AG04450 (cell line): Measurements from ENCODE around the gene KIF26B. TPM values are rescaled to one million over a fixed set of nuclear protein-coding genes. Genes with fewer than 3 reads are reported as not detected.

Experiments
- CTCF ChIA-PET: fragments of 300-600, 350-600 bp; formaldehyde crosslinking; extraction: SDS; loops from one replicate; lab custom pipeline; 2022; ENCODE audit warnings: antibody characterized with exemption, inconsistent platforms; lab: Charles Lee
- POLR2A ChIA-PET: fragments of 350-600 bp; formaldehyde crosslinking; extraction: SDS; loops from one replicate; lab custom pipeline; 2021; ENCODE audit warnings: antibody characterized with exemption, inconsistent platforms; lab: Yijun Ruan, JAX
- DNase-seq: peaks from one replicate; pipeline ENCODE4 v3.0.0-alpha.2; 2011; ENCODE audit warnings: low read depth, low spot score
- H3K27ac ChIP-seq: one replicate; pipeline ENCODE4 v1.5.1; 2012; ENCODE audit warnings: low read depth, low read length, control low read depth
- H3K27me3 ChIP-seq: one replicate; pipeline ENCODE4 v1.6.0; 2012; ENCODE audit warnings: low read length; ENCODE audit not compliant: control insufficient read depth, insufficient read depth
- H3K4me3 ChIP-seq: 2 replicates; pipeline ENCODE4 v1.5.1; 2011; ENCODE audit warnings: mild to moderate bottlenecking, low read depth, low read length, control low read depth
- H3K9me3 ChIP-seq: 2 replicates; pipeline ENCODE4 v1.5.1; 2012; ENCODE audit warnings: low read length; ENCODE audit not compliant: control insufficient read depth, insufficient read depth
- polyA plus RNA-seq: library from polyadenylated mRNA; depleted of rRNA; stranded (reverse); fragments of >200 nt; gene quantifications from 2 replicates; pipeline ENCODE4 v1.2.3, GENCODE V29; 2011
- TF ChIP-seq, protein P1 (sequence below): IDR thresholded peaks from 2 replicates; pipeline ENCODE4 v1.5.1; 2011; ENCODE audit warnings: low read depth, low read length, control low read depth, inconsistent platforms

Gene KIF26B
- polyA plus RNA-seq, 1 experiment = 2.4 TPM

DNA sequence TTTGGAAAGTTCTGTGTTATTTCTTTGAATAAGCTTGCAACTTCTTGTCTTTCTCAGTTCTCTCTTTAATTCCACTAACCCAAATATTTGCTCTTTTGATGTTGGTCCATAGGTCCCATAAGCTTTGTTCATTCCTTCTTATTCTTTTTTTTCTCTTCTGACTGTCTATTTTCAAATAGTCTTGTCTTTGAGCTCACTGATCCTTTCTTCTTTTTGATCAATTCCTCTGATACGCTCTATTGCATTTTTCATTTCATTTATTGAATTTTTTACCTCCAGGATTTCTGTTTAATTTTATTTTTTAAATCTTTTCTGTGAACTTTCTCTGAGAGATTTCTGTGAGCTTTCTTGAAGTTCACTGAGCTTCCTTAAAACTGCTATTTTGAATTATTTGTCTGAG lies 486.6 kb downstream of the KIF26B start:
- DNase-seq = no peak
- H3K4me3 ChIP-seq = no peak overlapping the region
- peaks cover 9% of the 10 kb centered on the region; the same call in 1 of the 2 replicates for H3K9me3 ChIP-seq
- H3K27me3 ChIP-seq = no peaks in the 10 kb centered on the region
- POLR2A ChIA-PET = no interaction called here
- H3K27ac ChIP-seq = no peak overlapping the region
- TF ChIP-seq, protein P1, sequence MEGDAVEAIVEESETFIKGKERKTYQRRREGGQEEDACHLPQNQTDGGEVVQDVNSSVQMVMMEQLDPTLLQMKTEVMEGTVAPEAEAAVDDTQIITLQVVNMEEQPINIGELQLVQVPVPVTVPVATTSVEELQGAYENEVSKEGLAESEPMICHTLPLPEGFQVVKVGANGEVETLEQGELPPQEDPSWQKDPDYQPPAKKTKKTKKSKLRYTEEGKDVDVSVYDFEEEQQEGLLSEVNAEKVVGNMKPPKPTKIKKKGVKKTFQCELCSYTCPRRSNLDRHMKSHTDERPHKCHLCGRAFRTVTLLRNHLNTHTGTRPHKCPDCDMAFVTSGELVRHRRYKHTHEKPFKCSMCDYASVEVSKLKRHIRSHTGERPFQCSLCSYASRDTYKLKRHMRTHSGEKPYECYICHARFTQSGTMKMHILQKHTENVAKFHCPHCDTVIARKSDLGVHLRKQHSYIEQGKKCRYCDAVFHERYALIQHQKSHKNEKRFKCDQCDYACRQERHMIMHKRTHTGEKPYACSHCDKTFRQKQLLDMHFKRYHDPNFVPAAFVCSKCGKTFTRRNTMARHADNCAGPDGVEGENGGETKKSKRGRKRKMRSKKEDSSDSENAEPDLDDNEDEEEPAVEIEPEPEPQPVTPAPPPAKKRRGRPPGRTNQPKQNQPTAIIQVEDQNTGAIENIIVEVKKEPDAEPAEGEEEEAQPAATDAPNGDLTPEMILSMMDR = no peak
- CTCF ChIA-PET = no interaction called here

DNA sequence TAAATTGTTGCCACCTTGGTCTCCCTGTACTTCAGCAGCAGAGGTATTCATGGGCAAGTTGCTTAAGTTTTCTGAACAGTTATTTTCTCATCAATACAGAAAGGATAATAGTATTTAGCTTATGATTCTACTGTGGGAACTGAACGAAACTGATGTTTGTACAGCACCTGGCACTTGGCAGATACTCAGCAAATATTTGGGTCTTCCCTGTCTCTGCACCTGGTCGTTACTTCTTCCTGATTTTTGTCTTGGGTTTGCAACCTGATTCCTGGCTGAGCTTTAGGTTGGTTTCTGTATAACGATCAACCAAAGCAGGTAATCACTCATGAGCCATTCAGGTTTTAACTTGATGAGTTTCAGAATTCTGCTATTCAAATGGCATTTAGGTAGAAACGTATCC lies 490.6 kb downstream of the KIF26B start:
- Histone ChIP-seq H3K4me3 (no peak overlapping the region), H3K9me3 (peaks cover 9% of the 10 kb centered on the region; the same call in 1 of the 2 replicates), H3K27ac (no peak overlapping the region), H3K27me3 (no peaks in the 10 kb centered on the region)
- TF ChIP-seq, protein P1 = no peak
- CTCF ChIA-PET = interaction anchor here (0.7 kb wide), 1 partner anchor 359 kb away, joined by 3 read pairs; no protein-coding TSS in a partner anchor
- DNase-seq = no peak
- POLR2A ChIA-PET = no interaction called here

DNA sequence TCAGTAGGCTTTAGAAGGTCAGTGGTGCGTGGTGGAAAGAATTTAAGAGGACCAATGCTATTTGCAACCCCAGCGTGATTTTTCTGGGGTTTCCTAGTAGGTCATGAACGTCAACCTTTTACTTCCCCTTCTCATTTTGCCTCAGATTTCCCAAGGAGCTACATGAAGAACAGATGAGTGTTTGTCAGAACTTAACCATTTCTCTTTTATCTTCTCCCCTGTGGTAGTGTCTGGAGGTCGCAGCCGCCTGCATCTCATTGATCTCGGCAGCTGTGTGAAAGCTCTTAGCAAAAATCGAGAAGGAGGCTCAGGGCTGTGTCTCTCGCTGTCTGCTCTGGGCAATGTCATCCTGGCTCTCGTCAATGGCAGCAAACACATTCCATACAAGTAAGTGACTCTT lies 491.1 kb downstream of the KIF26B start:
- POLR2A ChIA-PET = no interaction called here
- H3K27ac ChIP-seq = no peak overlapping the region

DNA sequence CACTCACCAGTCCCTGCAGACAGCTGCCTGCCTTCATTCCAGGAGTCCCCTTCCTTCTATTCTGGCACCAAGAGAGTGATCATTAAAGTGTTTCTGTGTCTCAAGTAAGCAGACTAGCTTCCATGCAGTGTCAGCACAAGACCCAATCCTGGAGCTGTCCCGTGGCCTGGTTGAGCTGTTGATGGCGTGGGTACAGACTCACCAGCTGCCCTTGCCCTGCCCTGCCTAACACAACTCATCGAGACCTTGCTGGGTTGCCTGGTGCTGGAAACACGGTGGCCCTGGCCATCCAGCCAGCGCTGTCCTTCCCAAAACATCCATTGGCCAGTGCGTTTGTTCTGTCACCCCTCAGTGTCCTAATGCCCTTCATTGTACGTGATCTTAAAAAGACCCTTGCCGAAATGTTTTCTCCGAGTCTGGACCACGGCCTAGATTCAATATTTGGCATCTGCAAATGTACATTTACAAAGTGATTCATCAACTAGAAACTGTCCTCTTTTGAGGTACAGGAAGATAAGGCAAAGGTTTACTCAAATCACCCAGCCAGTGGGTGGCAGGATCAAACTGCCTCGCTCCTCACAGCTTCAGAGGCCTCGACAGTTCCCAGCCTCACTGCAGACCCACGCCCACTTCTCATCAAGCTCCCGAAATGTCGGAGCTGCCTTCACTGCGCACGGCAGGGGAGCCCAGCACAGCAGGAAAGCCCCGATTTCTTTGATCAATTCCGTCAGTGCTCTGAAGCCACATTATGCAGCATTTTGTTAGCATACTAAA lies 494.2 kb downstream of the KIF26B start:
- no peak overlapping the region for H3K27ac ChIP-seq
- H3K4me3 ChIP-seq = no peak overlapping the region
- TF ChIP-seq, protein P1 = no peak
- no peaks in the 10 kb centered on the region for H3K27me3 ChIP-seq
- ChIA-PET POLR2A (no interaction called here), CTCF (no interaction called here)
- DNase-seq = no peak
- H3K9me3 ChIP-seq = no peaks in the 10 kb centered on the region

More for the DNA sequence above, 491.1 kb downstream of the KIF26B start:
- H3K27me3 ChIP-seq = no peaks in the 10 kb centered on the region
- peaks cover 9% of the 10 kb centered on the region; the same call in 1 of the 2 replicates for H3K9me3 ChIP-seq
- TF ChIP-seq, protein P1 = no peak
- CTCF ChIA-PET = no interaction called here
- no peak for DNase-seq
- H3K4me3 ChIP-seq = no peak overlapping the region

DNA sequence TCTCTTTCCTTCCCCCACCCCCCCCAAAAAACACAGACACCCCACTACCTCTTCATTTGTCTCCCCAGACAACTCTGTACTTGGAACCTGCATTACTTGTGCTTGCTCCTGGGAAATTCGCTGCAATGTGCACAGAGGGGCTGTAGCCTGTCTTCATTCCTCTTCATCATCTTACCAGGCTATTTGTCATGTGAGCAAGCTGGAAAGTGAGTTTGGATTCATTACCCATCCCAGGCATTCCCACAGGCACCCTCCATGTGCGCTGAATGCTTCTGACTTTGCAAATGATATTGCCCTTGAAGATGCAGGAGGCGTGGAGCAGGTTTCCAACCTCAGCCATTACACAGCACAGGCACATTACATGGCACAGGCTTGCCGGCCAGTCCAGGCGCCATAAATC lies 494.9 kb downstream of the KIF26B start:
- POLR2A ChIA-PET = no interaction called here

More for the DNA sequence above, 494.9 kb downstream of the KIF26B start:
- no peaks in the 10 kb centered on the region for H3K27me3 ChIP-seq
- H3K9me3 ChIP-seq = no peaks in the 10 kb centered on the region
- TF ChIP-seq, protein P1 = no peak
- DNase-seq = no peak
- H3K4me3 ChIP-seq = no peak overlapping the region
- H3K27ac ChIP-seq = no peak overlapping the region
- CTCF ChIA-PET = no interaction called here
